ENCODE data around the gene YIPF3.

DNA sequence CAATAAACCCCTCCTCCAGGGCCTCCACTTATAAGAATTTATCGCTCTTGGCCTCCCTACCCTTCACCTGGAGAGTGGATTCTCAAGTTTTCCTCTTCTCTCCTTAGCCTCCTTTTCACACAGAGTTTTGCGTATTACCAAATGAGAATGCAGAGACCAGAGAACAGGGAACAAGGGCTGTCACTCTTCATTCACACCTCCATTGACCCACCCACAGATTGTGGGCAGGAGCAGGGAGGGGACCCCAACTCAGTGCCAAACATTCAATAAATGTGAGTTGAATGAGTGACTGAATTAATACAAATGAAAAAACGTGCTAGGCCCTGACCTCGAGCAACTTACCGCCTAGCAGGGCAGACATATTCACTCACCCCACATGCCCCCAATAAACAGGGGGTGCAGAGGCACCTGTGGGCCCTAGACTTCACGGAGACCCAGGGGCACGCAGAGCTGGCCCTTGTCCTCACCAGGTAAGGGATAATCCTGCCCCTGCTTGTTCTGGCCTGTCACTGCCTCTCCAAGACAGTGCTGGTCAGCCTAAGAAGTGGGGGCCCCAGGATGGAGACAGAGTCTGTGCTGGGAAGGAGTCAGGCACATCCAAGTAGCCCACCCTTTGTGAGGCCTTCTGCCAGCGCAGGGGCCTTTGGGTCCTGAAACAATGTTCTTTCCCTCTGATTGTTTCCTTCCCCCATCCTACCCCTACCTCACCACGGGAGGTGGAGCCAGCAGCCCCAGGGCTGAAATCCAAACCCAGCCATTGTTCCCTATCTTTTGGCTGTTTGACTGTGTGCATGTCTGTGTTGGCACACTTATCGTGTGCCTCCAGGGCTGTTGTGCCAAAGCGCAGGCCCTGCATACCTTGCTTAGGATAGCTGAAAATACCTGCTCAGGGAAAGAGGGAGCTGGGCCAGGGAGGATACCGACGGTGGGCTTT lies 47.7 kb downstream of the YIPF3 start:
- TF ChIP-seq, protein P1, sequence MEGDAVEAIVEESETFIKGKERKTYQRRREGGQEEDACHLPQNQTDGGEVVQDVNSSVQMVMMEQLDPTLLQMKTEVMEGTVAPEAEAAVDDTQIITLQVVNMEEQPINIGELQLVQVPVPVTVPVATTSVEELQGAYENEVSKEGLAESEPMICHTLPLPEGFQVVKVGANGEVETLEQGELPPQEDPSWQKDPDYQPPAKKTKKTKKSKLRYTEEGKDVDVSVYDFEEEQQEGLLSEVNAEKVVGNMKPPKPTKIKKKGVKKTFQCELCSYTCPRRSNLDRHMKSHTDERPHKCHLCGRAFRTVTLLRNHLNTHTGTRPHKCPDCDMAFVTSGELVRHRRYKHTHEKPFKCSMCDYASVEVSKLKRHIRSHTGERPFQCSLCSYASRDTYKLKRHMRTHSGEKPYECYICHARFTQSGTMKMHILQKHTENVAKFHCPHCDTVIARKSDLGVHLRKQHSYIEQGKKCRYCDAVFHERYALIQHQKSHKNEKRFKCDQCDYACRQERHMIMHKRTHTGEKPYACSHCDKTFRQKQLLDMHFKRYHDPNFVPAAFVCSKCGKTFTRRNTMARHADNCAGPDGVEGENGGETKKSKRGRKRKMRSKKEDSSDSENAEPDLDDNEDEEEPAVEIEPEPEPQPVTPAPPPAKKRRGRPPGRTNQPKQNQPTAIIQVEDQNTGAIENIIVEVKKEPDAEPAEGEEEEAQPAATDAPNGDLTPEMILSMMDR (IDR thresholded peaks at IDR 0.05; ENCODE audit: poor library complexity, severe bottlenecking): no peak
- TF ChIP-seq, protein P2, sequence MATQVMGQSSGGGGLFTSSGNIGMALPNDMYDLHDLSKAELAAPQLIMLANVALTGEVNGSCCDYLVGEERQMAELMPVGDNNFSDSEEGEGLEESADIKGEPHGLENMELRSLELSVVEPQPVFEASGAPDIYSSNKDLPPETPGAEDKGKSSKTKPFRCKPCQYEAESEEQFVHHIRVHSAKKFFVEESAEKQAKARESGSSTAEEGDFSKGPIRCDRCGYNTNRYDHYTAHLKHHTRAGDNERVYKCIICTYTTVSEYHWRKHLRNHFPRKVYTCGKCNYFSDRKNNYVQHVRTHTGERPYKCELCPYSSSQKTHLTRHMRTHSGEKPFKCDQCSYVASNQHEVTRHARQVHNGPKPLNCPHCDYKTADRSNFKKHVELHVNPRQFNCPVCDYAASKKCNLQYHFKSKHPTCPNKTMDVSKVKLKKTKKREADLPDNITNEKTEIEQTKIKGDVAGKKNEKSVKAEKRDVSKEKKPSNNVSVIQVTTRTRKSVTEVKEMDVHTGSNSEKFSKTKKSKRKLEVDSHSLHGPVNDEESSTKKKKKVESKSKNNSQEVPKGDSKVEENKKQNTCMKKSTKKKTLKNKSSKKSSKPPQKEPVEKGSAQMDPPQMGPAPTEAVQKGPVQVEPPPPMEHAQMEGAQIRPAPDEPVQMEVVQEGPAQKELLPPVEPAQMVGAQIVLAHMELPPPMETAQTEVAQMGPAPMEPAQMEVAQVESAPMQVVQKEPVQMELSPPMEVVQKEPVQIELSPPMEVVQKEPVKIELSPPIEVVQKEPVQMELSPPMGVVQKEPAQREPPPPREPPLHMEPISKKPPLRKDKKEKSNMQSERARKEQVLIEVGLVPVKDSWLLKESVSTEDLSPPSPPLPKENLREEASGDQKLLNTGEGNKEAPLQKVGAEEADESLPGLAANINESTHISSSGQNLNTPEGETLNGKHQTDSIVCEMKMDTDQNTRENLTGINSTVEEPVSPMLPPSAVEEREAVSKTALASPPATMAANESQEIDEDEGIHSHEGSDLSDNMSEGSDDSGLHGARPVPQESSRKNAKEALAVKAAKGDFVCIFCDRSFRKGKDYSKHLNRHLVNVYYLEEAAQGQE (IDR thresholded peaks at IDR 0.05; ENCODE audit: borderline replicate concordance): no peak
- no peak for TF ChIP-seq EZH2 (IDR thresholded peaks at IDR 0.05; ENCODE audit: borderline replicate concordance, insufficient read depth, low read length, poor library complexity, severe bottlenecking)
- no peak for TF ChIP-seq POLR2AphosphoS5 (IDR thresholded peaks at IDR 0.05)

All from neural cell (in vitro differentiated cells).